HG03575 (cell line): ENCODE measurements around the gene PRSS36.
A peak's percentile ranks its signal among the peaks of the same experiment; 100 is the strongest.

ENCODE experiments used
- ATAC-seq: cut with Tn5 transposase; IDR thresholded peaks from one replicate; pipeline ENCODE4 v1.9.1; 2021; ENCODE audit not compliant: unreplicated experiment, insufficient number of reproducible peaks, low FRiP score; ENCODE audit errors: extremely low read depth

The PRSS36 gene

GRCh38 chr16:31130899-31131298, 19.0 kb downstream of the PRSS36 start:
- ATAC-seq = no peak

- no peak for ATAC-seq
Measured at GRCh38 chr16:31130336-31130891, 19.5 kb downstream of the PRSS36 start.

GRCh38 chr16:31129568-31130335, 20.1 kb downstream of the PRSS36 start:
- no peak for ATAC-seq

GRCh38 chr16:31128711-31129567, 20.9 kb downstream of the PRSS36 start:
- ATAC-seq = no peak

- ATAC-seq = no peak
Measured at GRCh38 chr16:31127182-31127581, 22.7 kb downstream of the PRSS36 start.

- no peak for ATAC-seq
Measured at GRCh38 chr16:31125844-31126243, 24.0 kb downstream of the PRSS36 start.

GRCh38 chr16:31120129-31120528, 29.7 kb downstream of the PRSS36 start:
- ATAC-seq = no peak

GRCh38 chr16:31118223-31119155, 31.4 kb downstream of the PRSS36 start:
- ATAC-seq = no peak

GRCh38 chr16:31117384-31118222, 32.3 kb downstream of the PRSS36 start, which contains the start of gene KAT8:
TSS of gene KAT8 (plus strand) at chr16:31117664. CDS start at chr16:31117682, 18 bp downstream.
- peak; percentile 49 for ATAC-seq

- ATAC-seq = no peak
Measured at GRCh38 chr16:31114468-31114867, 35.4 kb downstream of the PRSS36 start.

GRCh38 chr16:31113121-31114120, 36.4 kb downstream of the PRSS36 start:
- ATAC-seq = no peak

- ATAC-seq = no peak
Measured at GRCh38 chr16:31112711-31113110, 37.2 kb downstream of the PRSS36 start.

- no peak for ATAC-seq
Measured at GRCh38 chr16:31111881-31112466, 37.9 kb downstream of the PRSS36 start.

GRCh38 chr16:31110106-31111034, 39.5 kb downstream of the PRSS36 start:
- ATAC-seq = no peak

- ATAC-seq = no peak
Measured at GRCh38 chr16:31109622-31110021, 40.2 kb downstream of the PRSS36 start.
